Frontal cortex (tissue), 4 donors: ENCODE measurements around the gene RHBDD3. TPM values are rescaled to one million over a fixed set of nuclear protein-coding genes. Genes with fewer than 3 reads are reported as not detected.
"Not testable (repeated sequence)": the region's sequence is repeated elsewhere in the genome, so short reads cannot be mapped to it uniquely, and the experiment has no call there.

ENCODE experiments used
- DNase-seq, 2 donors: peaks; one replicate each; pipeline ENCODE4 v3.0.0; 2012; ENCODE audit warnings: low spot score in 2 of 2
- FAIRE-seq: peaks from 2 replicates; lab custom pipeline; 2012; peaks lifted over from hg19 to GRCh38; lab: Jason Lieb, UNC
- total RNA-seq: library from RNA; depleted of rRNA; stranded (reverse); fragments of >200 nt; gene quantifications from one replicate; pipeline ENCODE4 v1.2.3, GENCODE V29; 2014
- donor health status: control.
- donor health status: control.
- donor health status: control.

Gene RHBDD3
- total RNA-seq, 1 donor from 2014 or later, result 14.7 TPM

GRCh38 chr22:29224859-29225410, 42.8 kb downstream of the RHBDD3 start:
- FAIRE-seq (no peak), DNase-seq (no peak)

DNA sequence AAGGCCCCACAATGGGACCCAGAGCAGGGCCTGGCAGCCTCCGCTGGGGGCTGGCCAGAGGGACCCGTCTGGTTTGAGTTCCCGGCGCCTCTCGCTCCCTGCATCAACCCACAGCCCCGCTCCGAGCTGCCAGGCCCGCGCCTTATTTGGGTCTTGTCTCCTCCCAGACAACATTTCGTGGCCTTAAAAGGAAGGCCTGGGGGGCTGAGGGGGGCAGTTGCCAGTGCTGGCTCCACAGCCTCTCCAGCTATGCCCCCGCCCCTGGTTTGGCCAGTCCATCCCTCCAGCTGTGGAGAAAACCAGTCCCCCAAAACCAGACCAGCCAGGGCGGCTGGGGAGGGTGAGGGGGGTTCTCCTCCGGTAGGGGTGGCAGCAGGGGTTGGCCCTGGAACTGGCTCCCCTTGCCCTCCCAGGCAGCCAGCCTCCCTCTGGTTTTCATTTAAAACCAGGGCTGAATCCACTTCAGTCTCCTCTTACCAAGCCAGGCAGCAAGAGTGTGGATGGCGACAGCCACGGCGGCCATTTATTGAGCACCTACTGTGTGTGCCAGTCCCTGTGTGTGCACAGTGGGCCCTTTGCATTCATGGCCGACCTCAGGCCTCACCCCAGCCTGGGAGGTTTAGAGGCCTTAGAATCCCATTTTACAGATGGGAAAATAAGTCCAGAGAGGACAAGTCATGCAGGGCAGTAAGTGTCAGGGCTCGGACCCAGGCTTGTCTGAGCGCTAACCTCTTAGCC, 43.5 kb downstream of the RHBDD3 start:
- FAIRE-seq (no peak), DNase-seq (no peak)

- no peak for FAIRE-seq
- DNase-seq, result no peak
These were observed 47.7 kb downstream of the RHBDD3 start for GRCh38 chr22:29219881-29220670.

- not testable (repeated sequence) for FAIRE-seq, DNase-seq
These were observed 48.4 kb downstream of the RHBDD3 start for GRCh38 chr22:29219409-29219782.

GRCh38 chr22:29218758-29219408, 48.9 kb downstream of the RHBDD3 start:
- no peak for FAIRE-seq
- DNase-seq, result no peak

DNA sequence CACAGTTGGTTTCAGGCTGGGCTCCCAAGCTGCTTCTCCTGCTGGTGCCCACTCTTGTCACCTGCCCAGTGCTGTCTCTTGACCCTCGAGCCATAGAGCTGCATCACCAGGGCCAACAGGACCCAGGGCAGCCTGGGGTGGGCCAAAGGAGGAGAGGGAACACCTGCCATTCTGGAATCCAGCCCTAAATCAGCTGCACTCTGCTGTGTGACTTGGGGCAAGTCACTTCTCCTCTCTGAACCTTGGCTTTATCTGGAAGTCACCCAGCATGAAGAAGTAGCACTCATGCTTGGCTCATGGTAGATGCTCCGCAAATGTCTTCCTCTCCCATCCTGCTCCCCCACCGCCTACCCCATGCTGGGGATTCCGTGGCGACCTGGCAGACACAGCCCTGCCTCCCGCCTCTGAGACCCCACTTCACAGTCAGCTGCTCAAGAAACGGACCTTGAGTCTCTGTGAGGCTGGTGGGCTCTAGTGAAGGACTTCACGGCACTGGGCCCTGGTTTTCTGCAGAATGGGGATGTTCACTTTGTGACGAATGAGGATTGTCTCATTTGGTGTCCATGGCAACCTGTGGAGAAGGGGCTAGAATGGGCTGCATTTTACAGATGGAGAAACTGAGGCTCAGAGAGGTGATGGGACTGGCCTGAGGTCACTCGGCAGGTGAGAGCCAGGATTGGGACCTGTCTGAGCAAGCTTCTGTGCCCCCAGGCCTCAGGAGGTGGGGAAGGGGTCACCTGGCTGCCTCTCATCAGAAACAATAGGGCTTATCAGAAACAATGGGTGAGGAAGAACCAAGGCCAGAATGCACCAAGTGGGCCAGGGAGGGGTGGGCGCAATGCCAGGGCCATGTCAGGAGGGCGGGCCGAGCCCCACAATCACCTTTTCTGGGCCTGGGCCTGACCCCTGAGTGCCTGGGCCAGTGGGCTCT, 49.7 kb downstream of the RHBDD3 start:
- FAIRE-seq (no peak), DNase-seq (no peak)

DNA sequence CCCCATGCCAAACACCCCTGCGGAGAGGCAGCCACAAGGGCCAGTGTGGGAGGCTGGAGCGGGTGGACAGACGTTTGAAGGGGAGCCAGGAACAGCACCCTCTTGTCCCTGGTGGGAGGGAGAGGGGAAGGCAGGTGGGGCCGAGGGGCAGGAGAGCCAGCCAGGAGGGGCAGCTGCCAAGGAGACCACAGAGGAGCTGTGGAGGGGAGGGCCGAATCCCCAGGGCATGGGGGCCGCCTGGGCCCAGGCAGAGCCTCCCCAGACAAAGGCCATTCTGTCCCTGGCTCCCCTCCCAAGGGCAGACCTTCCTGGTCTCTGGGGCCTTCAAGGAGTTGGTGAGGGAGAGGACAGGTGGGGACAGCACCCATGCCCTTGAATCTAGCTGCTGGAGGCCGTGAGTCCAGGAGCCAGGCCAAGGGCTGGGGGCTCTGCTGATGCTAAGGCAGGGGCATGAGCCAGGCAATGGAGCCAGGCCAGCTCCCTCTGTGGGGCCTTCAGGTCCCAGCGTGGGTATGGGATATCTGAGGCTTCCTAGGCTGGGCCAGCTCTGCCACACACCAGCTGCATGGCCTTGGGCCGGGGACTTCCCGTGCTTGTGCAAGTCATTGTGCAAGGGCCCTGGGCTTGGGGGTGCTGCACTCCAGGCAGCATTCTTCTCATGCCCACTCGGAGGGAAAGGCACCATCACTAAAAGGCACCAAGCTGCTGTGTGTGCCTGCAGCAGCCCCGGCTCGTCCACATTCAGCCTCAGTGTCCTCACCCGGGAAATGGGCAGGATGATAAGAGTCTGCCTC, 50.7 kb downstream of the RHBDD3 start:
- no peak for FAIRE-seq
- peak in 1 of 2 donors; percentile 21 for DNase-seq

DNA sequence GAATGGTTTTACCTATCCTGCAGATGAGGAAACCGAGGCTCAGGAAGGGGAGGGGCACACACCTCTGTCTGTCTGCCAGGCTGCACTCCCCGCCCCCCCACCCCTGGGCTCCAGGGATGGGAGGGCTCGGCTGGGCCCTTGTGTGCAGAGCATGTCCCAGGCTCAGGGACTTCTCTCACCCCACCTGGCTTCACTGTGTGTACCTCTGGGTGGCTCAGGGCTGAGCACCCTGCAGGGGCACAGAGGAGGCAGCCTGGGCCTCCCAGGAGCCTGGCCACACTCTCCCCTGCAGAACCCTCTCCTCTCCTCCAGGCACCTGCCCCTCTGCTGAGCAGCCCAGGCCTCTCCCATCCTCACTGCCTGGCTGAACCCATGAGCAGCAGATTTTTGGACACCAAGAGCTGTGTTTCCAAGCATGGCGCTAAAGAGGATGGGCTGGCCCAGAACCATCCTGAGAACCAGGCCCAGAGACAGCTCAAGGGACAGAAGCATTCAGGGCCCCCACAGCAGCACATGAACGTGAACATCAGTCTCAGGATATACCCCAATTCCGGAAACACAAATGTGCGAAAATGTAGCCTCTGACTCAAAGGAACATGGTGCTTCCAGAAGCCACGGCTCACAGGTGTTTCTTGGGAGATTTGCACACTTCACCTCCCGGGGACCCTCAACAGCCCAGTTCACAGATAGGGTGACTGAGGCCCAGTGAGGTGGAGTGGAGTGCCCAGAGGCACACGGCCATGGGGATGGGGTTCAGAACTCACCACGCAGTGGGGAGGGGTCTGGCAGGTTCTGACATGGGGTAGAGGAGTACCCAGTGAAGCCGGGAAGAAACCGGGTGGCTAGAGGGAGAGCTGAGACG, 51.5 kb downstream of the RHBDD3 start:
- DNase-seq (peak in 1 of 2 donors; percentile 1), FAIRE-seq (no peak)

DNA sequence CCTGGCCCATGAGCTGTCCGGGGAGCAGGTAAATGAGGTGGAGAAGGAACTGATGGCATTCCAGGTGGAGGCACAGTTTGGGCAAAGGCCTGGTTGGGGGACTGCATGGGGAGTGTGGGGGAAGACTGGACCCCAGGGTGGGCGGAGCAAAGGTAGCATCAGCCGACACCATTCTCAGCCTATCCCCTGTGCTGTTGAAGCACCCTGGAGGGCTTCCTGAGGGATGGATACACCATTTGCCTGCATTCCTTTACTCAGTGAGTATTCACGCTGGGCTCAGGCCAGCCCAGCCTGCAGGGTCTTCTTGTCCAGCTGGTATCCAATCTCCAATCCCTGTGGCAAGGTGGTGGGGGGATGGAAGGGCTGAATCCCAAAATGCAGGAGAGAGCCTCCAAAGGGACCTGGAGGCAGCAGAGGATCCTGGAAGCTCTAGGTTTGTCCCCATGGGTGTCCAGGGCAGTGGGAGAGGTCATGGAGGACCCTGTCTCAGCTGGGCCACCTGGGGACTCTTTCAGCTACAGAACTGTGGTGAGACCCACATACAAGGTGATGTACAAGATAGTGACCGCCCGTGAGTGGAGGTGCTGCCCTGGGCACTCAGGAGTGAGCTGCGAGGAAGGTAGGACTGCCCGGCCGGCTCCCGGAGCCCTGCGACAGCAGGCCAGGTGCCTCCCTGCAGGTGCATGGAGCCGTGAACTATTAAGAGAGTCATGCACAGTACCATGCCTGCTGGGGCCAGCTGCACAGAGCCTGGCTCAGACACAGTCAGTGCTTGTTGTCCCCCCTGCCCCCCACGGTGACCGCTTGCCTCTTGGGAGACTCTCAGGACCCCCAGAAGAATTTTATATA, 52.5 kb downstream of the RHBDD3 start:
- no peak for DNase-seq
- no peak for FAIRE-seq

GRCh38 chr22:29214232-29214631, 53.5 kb downstream of the RHBDD3 start:
- FAIRE-seq (no peak), DNase-seq (no peak)

GRCh38 chr22:29213493-29213892, 54.3 kb downstream of the RHBDD3 start:
- no peak for DNase-seq
- no peak for FAIRE-seq

DNA sequence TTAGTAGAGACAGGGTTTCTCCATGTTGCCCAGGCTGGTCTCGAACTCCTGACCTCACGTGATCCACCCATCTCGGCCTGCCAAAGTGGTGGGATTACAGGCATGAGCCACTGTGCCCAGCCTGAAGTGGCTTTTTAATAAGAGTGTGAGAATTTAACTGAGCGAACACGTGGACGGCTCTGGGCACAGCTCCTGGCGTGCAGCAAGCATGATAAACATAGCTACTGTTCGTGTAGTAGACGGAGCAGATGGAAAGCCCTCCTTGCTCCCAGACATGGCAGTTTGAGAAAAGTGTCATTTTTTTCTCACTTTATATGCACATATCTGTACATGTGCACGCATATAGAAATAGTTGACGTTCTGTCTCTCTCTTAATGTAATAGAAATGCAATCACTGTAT, 55.0 kb downstream of the RHBDD3 start:
- DNase-seq (no peak), FAIRE-seq (no peak)

DNA sequence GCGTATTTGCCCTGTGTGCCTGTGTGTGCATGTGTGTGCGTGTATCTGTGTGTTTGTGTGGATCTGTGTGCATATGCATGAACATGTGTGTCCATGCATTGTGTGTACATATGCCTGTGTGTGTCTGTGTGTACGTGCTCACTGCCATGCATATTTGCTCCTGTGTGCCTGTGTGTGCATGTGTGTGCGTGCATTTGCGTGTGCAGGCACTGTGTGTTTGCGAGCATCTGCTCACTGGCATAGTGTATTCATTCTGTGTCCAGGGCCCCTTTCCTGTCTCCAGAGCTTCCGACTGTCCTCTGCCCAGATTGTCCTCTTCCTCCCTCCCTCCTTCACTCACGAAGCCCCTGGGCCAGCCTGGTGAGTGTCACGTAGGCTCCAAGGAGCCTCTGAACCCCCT, 56.3 kb downstream of the RHBDD3 start:
- DNase-seq (no peak), FAIRE-seq (no peak)

DNA sequence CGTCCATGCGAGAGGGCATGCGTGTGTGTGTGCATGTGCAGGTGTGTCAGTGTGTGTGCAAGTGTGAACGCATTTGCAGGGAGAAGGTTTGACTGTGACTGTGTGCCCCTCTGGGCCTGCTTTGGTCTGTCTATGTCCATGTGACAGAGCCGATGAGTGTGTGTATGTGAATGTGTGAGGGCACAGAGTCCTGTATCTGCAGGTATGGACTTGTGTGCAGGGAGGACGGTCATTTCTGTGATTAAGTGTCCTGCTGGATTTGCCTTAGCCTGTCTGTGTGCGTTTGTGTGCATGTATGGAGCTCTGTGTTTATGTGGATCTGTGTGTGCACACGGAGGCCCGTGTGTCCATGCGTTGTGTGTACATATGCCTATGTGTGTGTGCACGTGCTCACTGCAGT, 56.7 kb downstream of the RHBDD3 start:
- FAIRE-seq (no peak), DNase-seq (no peak)
